Type B pancreatic cell (in vitro differentiated cells): Measurements from ENCODE around the gene CDK17. TPM values are rescaled to one million over a fixed set of nuclear protein-coding genes. Genes with fewer than 3 reads are reported as not detected.
"Not testable (repeated sequence)": the region's sequence is repeated elsewhere in the genome, so short reads cannot be mapped to it uniquely, and the experiment has no call there.

Experiments
- DNase-seq: peaks from one replicate; pipeline ENCODE4 v3.0.0; 2021; ENCODE audit warnings: mixed read lengths; ENCODE audit not compliant: unreplicated experiment; ENCODE audit errors: extremely low spot score
- H3K27ac Mint-ChIP-seq: 2 replicates; pipeline ENCODE4 v1.8.0; 2021; ENCODE audit warnings: mild to moderate bottlenecking, mixed read lengths
- H3K27me3 Mint-ChIP-seq: 2 replicates; pipeline ENCODE4 v1.8.0; 2021; ENCODE audit warnings: mixed read lengths
- H3K36me3 Mint-ChIP-seq: 2 replicates; pipeline ENCODE4 v1.8.0; 2021; ENCODE audit warnings: mixed read lengths
- H3K4me1 Mint-ChIP-seq: one replicate; pipeline ENCODE4 v1.8.0; 2021; ENCODE audit warnings: mixed read lengths; ENCODE audit not compliant: unreplicated experiment
- H3K4me3 Mint-ChIP-seq: 2 replicates; pipeline ENCODE4 v1.8.0; 2021; ENCODE audit warnings: mild to moderate bottlenecking, mixed read lengths
- H3K9me3 Mint-ChIP-seq: 2 replicates; pipeline ENCODE4 v1.8.0; 2021; ENCODE audit warnings: mixed read lengths
- total RNA-seq: library from RNA; stranded (reverse); gene quantifications from 2 replicates; pipeline ENCODE4 v1.2.1, GENCODE V29; 2021; ENCODE audit warnings: low replicate concordance
- TF ChIP-seq, protein P1 (sequence below): fragments of 200-600 bp; sonication (generic); conservative IDR thresholded peaks from 2 replicates; pipeline ENCODE4 v1.5.0; 2021; ENCODE audit warnings: antibody characterized with exemption, mild to moderate bottlenecking

Gene CDK17
- total RNA-seq, 1 donor from 2014 or later = 25.2 TPM

DNA sequence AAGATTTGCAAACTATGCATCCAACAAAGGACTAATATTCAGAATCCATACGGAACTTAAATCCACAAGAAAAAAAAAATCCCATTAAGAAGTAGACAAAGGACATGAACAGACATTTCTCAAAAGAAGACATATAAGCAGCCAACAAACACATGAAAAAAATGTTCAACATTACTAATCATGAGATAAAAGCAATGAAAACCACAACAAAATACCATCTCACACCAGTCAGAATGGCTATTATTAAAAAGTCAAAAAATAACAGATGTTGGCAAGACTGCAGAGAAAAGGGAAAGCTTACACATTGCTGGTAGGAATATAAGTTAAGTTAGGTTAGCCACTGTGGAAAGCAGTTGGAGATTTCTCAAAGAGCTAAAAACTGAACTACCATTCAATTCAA is 16.2 kb downstream of the CDK17 start:
- no peaks in the 10 kb centered on the region for H3K27me3 Mint-ChIP-seq
- H3K4me3 Mint-ChIP-seq = no peak overlapping the region
- H3K27ac Mint-ChIP-seq = no peak overlapping the region
- TF ChIP-seq, protein P1, sequence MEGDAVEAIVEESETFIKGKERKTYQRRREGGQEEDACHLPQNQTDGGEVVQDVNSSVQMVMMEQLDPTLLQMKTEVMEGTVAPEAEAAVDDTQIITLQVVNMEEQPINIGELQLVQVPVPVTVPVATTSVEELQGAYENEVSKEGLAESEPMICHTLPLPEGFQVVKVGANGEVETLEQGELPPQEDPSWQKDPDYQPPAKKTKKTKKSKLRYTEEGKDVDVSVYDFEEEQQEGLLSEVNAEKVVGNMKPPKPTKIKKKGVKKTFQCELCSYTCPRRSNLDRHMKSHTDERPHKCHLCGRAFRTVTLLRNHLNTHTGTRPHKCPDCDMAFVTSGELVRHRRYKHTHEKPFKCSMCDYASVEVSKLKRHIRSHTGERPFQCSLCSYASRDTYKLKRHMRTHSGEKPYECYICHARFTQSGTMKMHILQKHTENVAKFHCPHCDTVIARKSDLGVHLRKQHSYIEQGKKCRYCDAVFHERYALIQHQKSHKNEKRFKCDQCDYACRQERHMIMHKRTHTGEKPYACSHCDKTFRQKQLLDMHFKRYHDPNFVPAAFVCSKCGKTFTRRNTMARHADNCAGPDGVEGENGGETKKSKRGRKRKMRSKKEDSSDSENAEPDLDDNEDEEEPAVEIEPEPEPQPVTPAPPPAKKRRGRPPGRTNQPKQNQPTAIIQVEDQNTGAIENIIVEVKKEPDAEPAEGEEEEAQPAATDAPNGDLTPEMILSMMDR = no peak
- peaks cover 19% of the 10 kb centered on the region for H3K9me3 Mint-ChIP-seq
- peaks cover 27% of the 10 kb centered on the region for H3K36me3 Mint-ChIP-seq
- no peak for DNase-seq
- H3K4me1 Mint-ChIP-seq = peaks cover 3% of the 10 kb centered on the region

DNA sequence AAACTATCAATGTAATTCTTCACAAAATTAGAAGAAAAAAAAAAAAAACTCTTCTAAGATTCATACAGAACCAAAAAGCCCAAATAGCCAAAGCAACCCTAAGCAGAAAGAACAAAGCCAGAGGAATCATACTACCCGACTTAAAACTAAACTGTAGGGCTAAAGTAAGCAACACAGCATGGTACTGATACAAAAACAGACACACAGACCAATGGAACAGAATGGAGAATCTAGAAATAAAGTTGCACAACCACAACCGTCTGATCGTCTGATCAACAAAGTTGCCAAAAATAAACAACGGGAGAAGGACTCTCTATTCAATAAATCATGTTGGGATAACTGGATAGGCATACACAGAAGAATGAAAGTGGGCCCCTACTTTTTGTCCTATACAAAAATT is 16.9 kb downstream of the CDK17 start:
- DNase-seq = no peak
- Mint-ChIP-seq H3K4me1 (peaks cover 3% of the 10 kb centered on the region), H3K27ac (no peak overlapping the region)

DNA sequence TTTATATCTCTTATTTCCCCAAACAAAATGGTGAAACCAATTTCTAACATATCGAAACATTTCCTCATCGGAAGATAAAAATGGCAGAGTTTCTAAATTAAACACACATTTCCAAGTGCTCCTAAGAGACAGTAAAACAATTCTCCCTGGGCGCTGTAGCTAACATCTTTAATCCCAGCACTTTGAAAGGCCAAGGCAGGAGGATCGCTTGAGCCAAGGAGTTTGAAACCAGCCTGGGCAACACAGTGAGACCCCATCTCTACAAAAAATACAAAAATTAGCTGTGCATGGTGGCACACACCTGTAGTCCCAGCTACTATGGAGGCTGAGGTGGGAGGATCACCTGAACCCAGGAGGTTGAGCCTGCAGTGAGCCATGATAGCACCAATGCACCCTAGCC is 20.5 kb downstream of the CDK17 start:
- H3K27ac Mint-ChIP-seq, H3K4me3 Mint-ChIP-seq, DNase-seq, H3K27me3 Mint-ChIP-seq: not testable (repeated sequence)
- Mint-ChIP-seq H3K36me3 (peaks cover 25% of the 10 kb centered on the region), H3K9me3 (peaks cover 20% of the 10 kb centered on the region), H3K4me1 (peaks cover 14% of the 10 kb centered on the region)

More for the DNA sequence above, 16.9 kb downstream of the CDK17 start:
- Mint-ChIP-seq H3K4me3 (no peak overlapping the region), H3K36me3 (peaks cover 29% of the 10 kb centered on the region), H3K27me3 (no peaks in the 10 kb centered on the region), H3K9me3 (peaks cover 22% of the 10 kb centered on the region)
- TF ChIP-seq, protein P1 = no peak

DNA sequence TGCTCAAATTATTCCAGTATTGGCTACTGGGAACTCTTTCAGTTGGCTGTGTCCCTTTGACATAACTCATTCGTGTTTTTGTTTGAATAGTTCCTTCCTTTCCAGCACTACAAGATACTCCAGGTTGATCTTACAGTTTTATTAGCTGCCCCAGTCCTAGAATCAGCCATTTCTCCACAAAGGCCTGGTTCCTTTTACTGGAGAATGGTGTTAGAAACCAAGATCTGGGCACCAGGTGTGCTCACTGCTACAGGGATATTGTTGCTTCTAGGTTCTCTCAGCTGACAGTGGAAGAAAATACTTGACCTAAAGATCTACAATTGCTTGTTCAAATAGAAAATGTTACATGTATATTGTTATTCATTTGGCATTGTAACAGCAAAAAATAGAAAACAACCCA is 21.9 kb downstream of the CDK17 start:
- H3K4me1 Mint-ChIP-seq = peaks cover 21% of the 10 kb centered on the region
- H3K4me3 Mint-ChIP-seq = no peak overlapping the region
- no peak for DNase-seq
- H3K27me3 Mint-ChIP-seq = no peaks in the 10 kb centered on the region
- peaks cover 20% of the 10 kb centered on the region for H3K9me3 Mint-ChIP-seq
- peaks cover 20% of the 10 kb centered on the region for H3K36me3 Mint-ChIP-seq
- no peak overlapping the region for H3K27ac Mint-ChIP-seq
- TF ChIP-seq, protein P1 = no peak

DNA sequence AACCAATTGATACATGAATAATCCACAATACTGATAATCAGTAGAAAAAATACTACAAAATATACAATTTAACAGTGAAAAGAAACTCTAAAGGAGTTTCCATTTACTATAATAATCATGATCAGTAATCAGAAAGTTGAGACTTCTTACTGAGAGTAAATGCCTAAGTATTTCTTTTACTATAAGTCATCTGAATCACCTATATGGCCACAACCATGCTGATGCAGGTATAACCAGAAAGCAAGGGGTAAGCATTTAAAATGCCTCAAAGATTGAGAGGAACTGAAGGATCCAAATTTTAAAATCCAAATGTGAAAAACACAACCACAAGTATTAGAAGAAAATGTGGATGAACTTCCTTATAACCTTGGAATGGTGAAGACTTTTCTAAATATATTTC is 23.4 kb downstream of the CDK17 start:
- DNase-seq = no peak
- no peak overlapping the region for H3K27ac Mint-ChIP-seq
- H3K27me3 Mint-ChIP-seq = no peaks in the 10 kb centered on the region
- no peak overlapping the region for H3K4me3 Mint-ChIP-seq
- TF ChIP-seq, protein P1 = no peak
- H3K4me1 Mint-ChIP-seq = peaks cover 26% of the 10 kb centered on the region
- peaks cover 13% of the 10 kb centered on the region for H3K9me3 Mint-ChIP-seq
- peaks cover 13% of the 10 kb centered on the region for H3K36me3 Mint-ChIP-seq

DNA sequence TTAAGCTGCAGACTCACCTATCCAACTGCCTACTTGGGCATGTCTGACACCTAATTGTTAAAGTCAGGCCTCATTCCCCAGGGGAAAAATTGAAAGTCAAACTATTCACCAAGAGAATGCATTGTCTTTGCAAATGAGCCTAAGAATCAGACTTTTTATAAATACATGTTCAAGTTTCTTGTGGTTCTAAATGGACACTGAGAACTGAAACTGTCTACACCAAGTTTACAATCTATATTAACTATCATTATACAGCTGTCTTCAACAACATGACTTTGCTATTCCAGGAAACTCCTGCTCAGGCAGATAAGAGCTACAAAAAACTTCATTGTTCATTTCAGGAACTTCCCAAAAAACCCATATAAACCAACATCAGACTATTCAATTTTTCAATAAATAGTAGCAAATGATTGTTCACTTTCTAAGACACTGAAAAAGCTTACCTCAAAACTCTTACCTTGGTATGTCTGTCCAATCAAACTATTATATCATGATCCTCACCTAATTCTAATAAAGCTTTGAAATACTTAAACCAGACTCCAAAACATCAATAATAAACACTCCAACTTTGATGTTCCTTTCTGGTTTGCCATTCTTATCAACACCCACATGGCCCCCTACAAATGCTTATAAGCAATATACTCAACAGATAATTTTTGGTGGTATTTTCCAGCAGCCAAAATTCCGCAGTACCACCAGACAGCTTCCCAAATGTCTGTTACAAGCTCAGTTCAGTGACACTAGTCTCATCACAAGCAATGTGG is 24.2 kb downstream of the CDK17 start:
- DNase-seq = no peak
- H3K4me3 Mint-ChIP-seq = no peak overlapping the region
- no peaks in the 10 kb centered on the region for H3K27me3 Mint-ChIP-seq
- H3K9me3 Mint-ChIP-seq = peaks cover 13% of the 10 kb centered on the region
- peaks cover 10% of the 10 kb centered on the region for H3K36me3 Mint-ChIP-seq
- peaks cover 33% of the 10 kb centered on the region for H3K4me1 Mint-ChIP-seq
- TF ChIP-seq, protein P1 = no peak
- H3K27ac Mint-ChIP-seq = no peak overlapping the region
